A673 (cell line): Measurements from ENCODE around the gene LRRC4C. TPM values are rescaled to one million over a fixed set of nuclear protein-coding genes. Genes with fewer than 3 reads are reported as not detected.
"Not testable (repeated sequence)": the region's sequence is repeated elsewhere in the genome, so short reads cannot be mapped to it uniquely, and the experiment has no call there.

Experiments
- BruUV-seq: library from RNA; stranded (reverse); fragments of 400-500 nt; replicated peaks from 2 replicates; lab custom pipeline; 2021; lab: Mats Ljungman, UMichigan
- CTCF ChIA-PET: fragments of 300-600 bp; sonication (Branson Sonifier 250); formaldehyde crosslinking; loops from one replicate; lab custom pipeline; 2022; ENCODE audit warnings: antibody characterized with exemption; lab: Charles Lee
- POLR2A ChIA-PET: fragments of 300-600 bp; sonication (Branson Sonifier 250); formaldehyde crosslinking; loops from one replicate; lab custom pipeline; 2022; ENCODE audit warnings: antibody characterized with exemption; ENCODE audit not compliant: low non-redundant PET; lab: Charles Lee
- DNase-seq: peaks from one replicate; pipeline ENCODE4 v3.0.0-alpha.2; 2015; ENCODE audit warnings: low spot score
- H3K27ac ChIP-seq: fragments of 200-600 bp; sonication (generic); 2 replicates; pipeline ENCODE4 v1.5.1; 2016; ENCODE audit warnings: mixed run types, low read depth, mild to moderate bottlenecking, mixed read lengths, antibody characterized with exemption, low read length; ENCODE audit not compliant: poor library complexity, severe bottlenecking
- H3K27me3 ChIP-seq: fragments of 200-600 bp; sonication (generic); replicated peaks from 2 replicates; pipeline ENCODE4 v1.6.1; 2017; ENCODE audit warnings: mixed run types, low read depth, mild to moderate bottlenecking, mixed read lengths, antibody characterized with exemption, low read length; ENCODE audit not compliant: insufficient read depth, poor library complexity
- H3K36me3 ChIP-seq: fragments of 200-600 bp; sonication (generic); 2 replicates; pipeline ENCODE4 v1.6.1; 2016; ENCODE audit warnings: mixed run types, mild to moderate bottlenecking, mixed read lengths, antibody characterized with exemption, low read length; ENCODE audit not compliant: insufficient read depth, poor library complexity, severe bottlenecking
- H3K4me1 ChIP-seq: fragments of 200-600 bp; sonication (generic); 2 replicates; pipeline ENCODE4 v1.6.1; 2017; ENCODE audit warnings: mixed run types, mild to moderate bottlenecking, mixed read lengths, antibody characterized with exemption, low read length; ENCODE audit not compliant: insufficient read depth, poor library complexity, severe bottlenecking
- H3K4me3 ChIP-seq: fragments of 200-600 bp; sonication (generic); 2 replicates; pipeline ENCODE4 v1.5.1; 2016; ENCODE audit warnings: low read depth, mixed run types, mild to moderate bottlenecking, mixed read lengths, low read length; ENCODE audit not compliant: poor library complexity, severe bottlenecking
- H3K9me3 ChIP-seq: fragments of 200-600 bp; sonication (generic); 2 replicates; pipeline ENCODE4 v1.6.1; 2016; ENCODE audit warnings: mixed run types, low read depth, mild to moderate bottlenecking, mixed read lengths, antibody characterized with exemption, low read length; ENCODE audit not compliant: poor library complexity, severe bottlenecking
- EZH2 ChIP-seq: fragments of 200-600 bp; sonication (generic); IDR thresholded peaks from 2 replicates; pipeline ENCODE4 v1.6.1; 2017; ENCODE audit warnings: borderline replicate concordance, low read depth, mild to moderate bottlenecking, mixed read lengths, antibody characterized with exemption, low read length; ENCODE audit not compliant: poor library complexity, severe bottlenecking
- intact Hi-C: fragments of 100-400 bp; cut with micrococcal nuclease; formaldehyde crosslinking; loops from one replicate; pipeline ENCODE4 v1.10.0; 2022; ENCODE audit not compliant: unreplicated experiment
- total RNA-seq: library from RNA; stranded (reverse); gene quantifications from 2 replicates; pipeline ENCODE4 v1.2.3, GENCODE V29; 2021
- TF ChIP-seq, protein P1 (sequence below): fragments of 300-800, 200-600 bp; sonication (generic); conservative IDR thresholded peaks from 2 replicates; pipeline ENCODE4 v1.5.1; 2017; ENCODE audit warnings: low read depth, mild to moderate bottlenecking, antibody characterized with exemption, low read length, moderate library complexity, mixed read lengths

LRRC4C gene
- total RNA-seq, 1 experiment from 2014 or later = 38.3 TPM

DNA sequence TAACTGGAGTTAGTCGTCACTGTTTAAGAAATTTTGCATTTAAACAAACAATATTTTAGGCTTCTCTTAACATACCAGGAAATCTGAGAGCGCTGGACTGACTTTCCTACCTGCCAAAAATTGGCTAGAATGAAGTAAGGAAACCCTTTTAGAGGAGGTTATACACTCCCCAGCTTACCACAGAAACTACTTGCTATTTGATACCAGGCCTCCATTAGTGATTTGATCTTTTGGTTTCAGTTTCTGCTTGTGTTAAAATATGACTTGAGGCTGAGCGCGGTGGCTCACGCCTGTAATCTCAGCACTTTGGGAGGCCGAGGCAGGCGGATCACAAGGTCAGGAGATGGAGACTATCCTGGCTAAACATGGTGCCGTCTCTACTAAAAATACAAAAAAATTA is 419.9 kb downstream of the LRRC4C start:
- H3K27ac ChIP-seq = no peak overlapping the region
- TF ChIP-seq EZH2 = no peak
- TF ChIP-seq, protein P1, sequence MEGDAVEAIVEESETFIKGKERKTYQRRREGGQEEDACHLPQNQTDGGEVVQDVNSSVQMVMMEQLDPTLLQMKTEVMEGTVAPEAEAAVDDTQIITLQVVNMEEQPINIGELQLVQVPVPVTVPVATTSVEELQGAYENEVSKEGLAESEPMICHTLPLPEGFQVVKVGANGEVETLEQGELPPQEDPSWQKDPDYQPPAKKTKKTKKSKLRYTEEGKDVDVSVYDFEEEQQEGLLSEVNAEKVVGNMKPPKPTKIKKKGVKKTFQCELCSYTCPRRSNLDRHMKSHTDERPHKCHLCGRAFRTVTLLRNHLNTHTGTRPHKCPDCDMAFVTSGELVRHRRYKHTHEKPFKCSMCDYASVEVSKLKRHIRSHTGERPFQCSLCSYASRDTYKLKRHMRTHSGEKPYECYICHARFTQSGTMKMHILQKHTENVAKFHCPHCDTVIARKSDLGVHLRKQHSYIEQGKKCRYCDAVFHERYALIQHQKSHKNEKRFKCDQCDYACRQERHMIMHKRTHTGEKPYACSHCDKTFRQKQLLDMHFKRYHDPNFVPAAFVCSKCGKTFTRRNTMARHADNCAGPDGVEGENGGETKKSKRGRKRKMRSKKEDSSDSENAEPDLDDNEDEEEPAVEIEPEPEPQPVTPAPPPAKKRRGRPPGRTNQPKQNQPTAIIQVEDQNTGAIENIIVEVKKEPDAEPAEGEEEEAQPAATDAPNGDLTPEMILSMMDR = no peak
- no peak overlapping the region for H3K4me3 ChIP-seq
- CTCF ChIA-PET = no interaction called here
- H3K9me3 ChIP-seq = no peaks in the 10 kb centered on the region
- POLR2A ChIA-PET = no interaction called here
- H3K27me3 ChIP-seq = no peaks in the 10 kb centered on the region
- H3K36me3 ChIP-seq = no peaks in the 10 kb centered on the region
- intact Hi-C loops = no loop called here
- no peaks in the 10 kb centered on the region for H3K4me1 ChIP-seq
- no TSS peak for BruUV-seq
- no peak for DNase-seq

DNA sequence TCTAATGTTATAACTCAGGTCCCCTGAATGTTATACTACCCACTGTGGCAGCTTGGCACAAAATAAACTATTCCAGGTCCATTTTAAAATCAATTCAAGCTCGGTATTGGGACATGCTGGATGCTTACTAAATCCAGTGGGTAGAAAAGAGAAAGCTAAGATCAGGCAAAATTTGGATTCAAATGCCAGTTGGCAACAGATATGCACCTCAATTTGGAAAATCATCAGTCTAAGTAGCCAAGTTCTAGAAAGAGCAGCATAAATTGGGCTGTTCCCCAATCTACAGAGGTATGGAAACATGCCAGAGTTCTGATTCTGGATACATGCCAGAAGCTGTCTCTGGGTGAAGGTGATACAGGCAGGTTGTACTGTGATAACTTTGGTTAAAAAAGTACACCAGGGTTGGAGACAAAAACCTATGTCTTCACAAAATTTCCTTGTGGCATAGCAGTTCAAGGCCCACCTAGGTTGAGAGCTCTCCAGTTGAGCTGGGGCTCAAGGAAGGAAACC is 427.8 kb downstream of the LRRC4C start:
- intact Hi-C loops = no loop called here
- no TSS peak for BruUV-seq
- DNase-seq = no peak
- TF ChIP-seq EZH2 = no peak
- TF ChIP-seq, protein P1 = no peak
- H3K36me3 ChIP-seq = no peaks in the 10 kb centered on the region
- no peak overlapping the region for H3K27ac ChIP-seq
- POLR2A ChIA-PET = no interaction called here
- H3K4me1 ChIP-seq = no peaks in the 10 kb centered on the region
- CTCF ChIA-PET = no interaction called here
- H3K9me3 ChIP-seq = no peaks in the 10 kb centered on the region
- H3K4me3 ChIP-seq = no peak overlapping the region
- no peaks in the 10 kb centered on the region for H3K27me3 ChIP-seq

DNA sequence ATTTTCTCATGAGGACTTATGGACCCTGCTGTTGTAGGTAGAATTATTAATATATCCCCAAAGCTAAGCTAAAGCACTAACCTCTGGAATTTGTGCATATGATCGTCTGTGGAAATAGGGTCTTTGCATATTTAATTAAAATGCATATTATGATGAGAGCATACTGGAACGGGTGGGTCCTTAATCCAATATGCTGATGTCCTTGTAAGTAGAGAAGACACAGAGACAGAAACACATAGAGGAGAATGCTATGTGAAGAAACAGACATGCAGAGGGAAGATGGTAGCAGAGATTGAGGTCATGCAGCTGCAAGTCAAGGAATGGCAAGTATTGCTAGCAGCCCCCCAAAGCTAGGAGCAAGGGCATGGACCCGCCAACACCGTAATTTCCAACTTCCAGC is 439.2 kb downstream of the LRRC4C start:
- H3K36me3 ChIP-seq = no peaks in the 10 kb centered on the region
- no TSS peak for BruUV-seq
- TF ChIP-seq, protein P1 = no peak
- CTCF ChIA-PET = no interaction called here
- DNase-seq = no peak
- no peak overlapping the region for H3K4me3 ChIP-seq
- no peak overlapping the region for H3K27ac ChIP-seq
- intact Hi-C loops = no loop called here
- H3K4me1 ChIP-seq = no peaks in the 10 kb centered on the region
- H3K27me3 ChIP-seq = no peaks in the 10 kb centered on the region
- no peaks in the 10 kb centered on the region for H3K9me3 ChIP-seq
- POLR2A ChIA-PET = no interaction called here

DNA sequence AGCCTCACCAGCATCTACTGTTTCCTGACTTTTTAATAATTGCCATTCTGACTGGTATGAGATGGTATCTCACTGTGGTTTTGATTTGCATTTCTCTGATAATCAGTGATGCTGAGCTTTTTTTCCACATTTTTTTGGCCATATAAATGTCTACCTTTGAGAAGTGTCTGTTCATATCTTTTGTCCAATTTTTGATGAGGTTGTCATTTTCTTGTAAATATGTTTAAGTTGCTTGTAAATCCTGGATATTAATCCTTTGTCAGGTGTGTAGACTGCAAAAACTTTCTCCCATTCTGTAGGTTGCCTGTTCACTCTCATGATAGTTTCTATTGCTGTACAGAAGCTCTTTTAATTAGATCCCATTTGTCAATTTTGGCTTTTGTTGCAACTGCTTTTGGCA is 439.8 kb downstream of the LRRC4C start:
- intact Hi-C loops, CTCF ChIA-PET: not testable (repeated sequence)

More for the DNA sequence above, 439.8 kb downstream of the LRRC4C start:
- H3K36me3 ChIP-seq, H3K4me3 ChIP-seq, POLR2A ChIA-PET, H3K4me1 ChIP-seq, DNase-seq, H3K9me3 ChIP-seq, BruUV-seq, H3K27ac ChIP-seq, H3K27me3 ChIP-seq: not testable (repeated sequence)
